Measurements from ENCODE around the gene TMEM117.
"Not testable (repeated sequence)": the region's sequence is repeated elsewhere in the genome, so short reads cannot be mapped to it uniquely, and the experiment has no call there.

The TMEM117 gene

DNA sequence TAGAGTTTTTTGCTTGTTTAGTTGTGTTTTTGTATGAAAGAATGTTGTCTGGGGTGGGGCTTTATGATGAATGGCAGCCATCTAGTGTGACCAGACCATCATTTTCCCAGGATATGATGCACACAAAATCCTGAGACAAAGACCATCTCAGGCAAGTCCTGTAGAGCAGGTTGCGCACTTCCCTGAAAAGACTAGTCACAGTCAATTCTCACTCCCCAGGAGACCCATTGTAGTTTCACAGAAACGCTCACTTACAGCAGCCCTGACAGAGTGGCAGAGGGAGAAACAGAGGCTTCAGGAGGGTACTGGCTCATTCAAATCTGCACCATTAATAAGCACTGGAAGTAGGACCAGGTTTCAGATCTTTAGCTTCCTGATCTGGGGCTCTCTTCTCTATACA, 183.2 kb downstream of the TMEM117 start:
- no peak overlapping the region for H3K4me3 ChIP-seq (ENCODE audit: severe bottlenecking)
- no peak overlapping the region for H3K27ac ChIP-seq (ENCODE audit: poor library complexity, severe bottlenecking)
- DNase-seq (ENCODE audit: low spot score) (no peak), ATAC-seq (ENCODE audit: low read depth) (no peak)
- no peaks in the 10 kb centered on the region for H3K4me1 ChIP-seq (ENCODE audit: insufficient read depth, poor library complexity, severe bottlenecking)
- TF ChIP-seq, protein P1, sequence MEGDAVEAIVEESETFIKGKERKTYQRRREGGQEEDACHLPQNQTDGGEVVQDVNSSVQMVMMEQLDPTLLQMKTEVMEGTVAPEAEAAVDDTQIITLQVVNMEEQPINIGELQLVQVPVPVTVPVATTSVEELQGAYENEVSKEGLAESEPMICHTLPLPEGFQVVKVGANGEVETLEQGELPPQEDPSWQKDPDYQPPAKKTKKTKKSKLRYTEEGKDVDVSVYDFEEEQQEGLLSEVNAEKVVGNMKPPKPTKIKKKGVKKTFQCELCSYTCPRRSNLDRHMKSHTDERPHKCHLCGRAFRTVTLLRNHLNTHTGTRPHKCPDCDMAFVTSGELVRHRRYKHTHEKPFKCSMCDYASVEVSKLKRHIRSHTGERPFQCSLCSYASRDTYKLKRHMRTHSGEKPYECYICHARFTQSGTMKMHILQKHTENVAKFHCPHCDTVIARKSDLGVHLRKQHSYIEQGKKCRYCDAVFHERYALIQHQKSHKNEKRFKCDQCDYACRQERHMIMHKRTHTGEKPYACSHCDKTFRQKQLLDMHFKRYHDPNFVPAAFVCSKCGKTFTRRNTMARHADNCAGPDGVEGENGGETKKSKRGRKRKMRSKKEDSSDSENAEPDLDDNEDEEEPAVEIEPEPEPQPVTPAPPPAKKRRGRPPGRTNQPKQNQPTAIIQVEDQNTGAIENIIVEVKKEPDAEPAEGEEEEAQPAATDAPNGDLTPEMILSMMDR (IDR thresholded peaks at IDR 0.05; ENCODE audit: poor library complexity, severe bottlenecking) = no peak
- H3K36me3 ChIP-seq (ENCODE audit: low read depth) = no peaks in the 10 kb centered on the region
- no peaks in the 10 kb centered on the region for H3K9me3 ChIP-seq (ENCODE audit: severe bottlenecking)
- no peaks in the 10 kb centered on the region for H3K27me3 ChIP-seq (ENCODE audit: insufficient read depth, poor library complexity, severe bottlenecking)

GRCh38 chr12:44020555-44020954, 184.7 kb downstream of the TMEM117 start:
- DNase-seq (ENCODE audit: low spot score) (no peak), ATAC-seq (ENCODE audit: low read depth) (no peak)
- H3K27me3 ChIP-seq (ENCODE audit: insufficient read depth, poor library complexity, severe bottlenecking) = no peaks in the 10 kb centered on the region
- H3K36me3 ChIP-seq (ENCODE audit: low read depth) = no peaks in the 10 kb centered on the region
- H3K4me1 ChIP-seq (ENCODE audit: insufficient read depth, poor library complexity, severe bottlenecking) = no peaks in the 10 kb centered on the region
- no peaks in the 10 kb centered on the region for H3K9me3 ChIP-seq (ENCODE audit: severe bottlenecking)
- H3K4me3 ChIP-seq (ENCODE audit: severe bottlenecking) = no peak overlapping the region
- H3K27ac ChIP-seq (ENCODE audit: poor library complexity, severe bottlenecking) = no peak overlapping the region
- TF ChIP-seq, protein P1 (IDR thresholded peaks at IDR 0.05; ENCODE audit: poor library complexity, severe bottlenecking) = no peak

DNA sequence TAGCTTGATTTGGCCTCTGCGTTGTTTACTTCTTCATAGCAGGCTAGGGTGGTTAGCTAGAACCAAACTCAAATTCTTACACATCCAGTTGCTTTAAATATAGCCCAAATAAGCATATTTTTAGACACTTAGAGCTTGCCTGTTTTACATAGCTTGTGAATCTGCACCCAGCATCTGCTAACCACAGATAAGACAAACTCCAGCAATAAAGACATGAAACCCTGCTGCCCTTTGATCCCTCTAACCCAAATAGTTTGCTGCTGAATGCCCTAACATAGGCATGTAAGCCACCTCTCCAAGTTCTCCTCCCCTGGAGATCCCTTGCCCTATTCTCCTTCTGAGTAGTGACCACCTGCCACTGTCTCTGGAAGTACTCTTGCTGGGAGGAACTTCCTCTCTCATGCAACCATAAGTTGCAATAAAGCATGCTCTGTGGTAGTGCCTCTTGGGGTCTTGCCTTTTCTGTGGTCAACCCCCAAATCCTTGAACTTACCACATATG, 185.6 kb downstream of the TMEM117 start:
- no peaks in the 10 kb centered on the region for H3K9me3 ChIP-seq (ENCODE audit: severe bottlenecking)

DNA sequence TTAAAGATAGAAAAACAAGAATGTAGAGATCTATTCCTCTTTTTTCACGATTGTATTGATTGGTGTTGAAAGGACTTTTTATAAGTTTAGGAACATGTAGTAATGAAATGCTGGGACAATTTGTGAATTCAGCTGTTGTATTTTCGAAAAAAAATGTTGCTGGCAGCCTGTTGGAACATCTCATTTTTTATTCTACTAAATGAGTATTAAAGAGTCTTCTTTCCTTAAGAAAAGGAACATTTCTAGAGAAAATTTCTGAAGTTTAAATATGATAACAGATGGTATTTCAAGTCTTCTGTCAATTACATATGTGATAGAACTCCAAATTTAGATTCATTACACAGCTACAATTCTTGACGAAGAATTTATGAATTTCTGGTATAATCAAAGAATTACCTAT, 189.6 kb downstream of the TMEM117 start:
- Histone ChIP-seq H3K27me3 (ENCODE audit: insufficient read depth, poor library complexity, severe bottlenecking) (no peaks in the 10 kb centered on the region), H3K4me3 (ENCODE audit: severe bottlenecking) (no peak overlapping the region), H3K9me3 (ENCODE audit: severe bottlenecking) (no peaks in the 10 kb centered on the region), H3K27ac (ENCODE audit: poor library complexity, severe bottlenecking) (no peak overlapping the region), H3K4me1 (ENCODE audit: insufficient read depth, poor library complexity, severe bottlenecking) (no peaks in the 10 kb centered on the region), H3K36me3 (ENCODE audit: low read depth) (no peaks in the 10 kb centered on the region)
- TF ChIP-seq, protein P1 (IDR thresholded peaks at IDR 0.05; ENCODE audit: poor library complexity, severe bottlenecking) = no peak
- ATAC-seq (ENCODE audit: low read depth) (no peak), DNase-seq (ENCODE audit: low spot score) (no peak)

More for the DNA sequence above, 185.6 kb downstream of the TMEM117 start:
- TF ChIP-seq, protein P1 (IDR thresholded peaks at IDR 0.05; ENCODE audit: poor library complexity, severe bottlenecking) = no peak
- no peak for DNase-seq (ENCODE audit: low spot score)
- ATAC-seq (ENCODE audit: low read depth) = no peak
- Histone ChIP-seq H3K4me3 (ENCODE audit: severe bottlenecking) (no peak overlapping the region), H3K4me1 (ENCODE audit: insufficient read depth, poor library complexity, severe bottlenecking) (no peaks in the 10 kb centered on the region), H3K27ac (ENCODE audit: poor library complexity, severe bottlenecking) (no peak overlapping the region), H3K27me3 (ENCODE audit: insufficient read depth, poor library complexity, severe bottlenecking) (no peaks in the 10 kb centered on the region), H3K36me3 (ENCODE audit: low read depth) (no peaks in the 10 kb centered on the region)

DNA sequence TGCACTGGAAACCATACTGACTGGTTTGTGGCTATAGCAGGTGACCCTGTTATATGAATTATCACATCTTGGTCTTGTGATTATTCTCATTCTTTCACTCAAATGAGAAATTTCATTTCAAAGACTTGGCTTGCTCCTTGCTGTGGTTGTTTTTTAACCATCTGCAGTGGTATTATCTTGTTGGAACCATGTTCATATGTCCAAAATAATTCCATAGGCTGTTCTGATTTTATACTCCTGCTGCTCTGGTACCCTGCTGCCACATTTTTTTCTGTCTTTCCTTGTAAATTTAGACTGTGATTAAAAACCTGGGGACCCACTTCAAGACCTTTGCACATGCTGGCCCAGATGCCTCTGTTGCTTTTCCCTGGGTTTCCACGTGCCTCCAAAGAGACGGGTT, 190.2 kb downstream of the TMEM117 start:
- Histone ChIP-seq H3K27ac (ENCODE audit: poor library complexity, severe bottlenecking) (no peak overlapping the region), H3K9me3 (ENCODE audit: severe bottlenecking) (no peaks in the 10 kb centered on the region), H3K36me3 (ENCODE audit: low read depth) (no peaks in the 10 kb centered on the region), H3K27me3 (ENCODE audit: insufficient read depth, poor library complexity, severe bottlenecking) (no peaks in the 10 kb centered on the region), H3K4me1 (ENCODE audit: insufficient read depth, poor library complexity, severe bottlenecking) (no peaks in the 10 kb centered on the region), H3K4me3 (ENCODE audit: severe bottlenecking) (no peak overlapping the region)
- ATAC-seq (ENCODE audit: low read depth) = no peak
- no peak for DNase-seq (ENCODE audit: low spot score)
- TF ChIP-seq, protein P1 (IDR thresholded peaks at IDR 0.05; ENCODE audit: poor library complexity, severe bottlenecking) = no peak

- H3K9me3 ChIP-seq (ENCODE audit: severe bottlenecking); H3K4me3 ChIP-seq (ENCODE audit: severe bottlenecking); H3K27ac ChIP-seq (ENCODE audit: poor library complexity, severe bottlenecking); H3K36me3 ChIP-seq (ENCODE audit: low read depth); H3K4me1 ChIP-seq (ENCODE audit: insufficient read depth, poor library complexity, severe bottlenecking); DNase-seq (ENCODE audit: low spot score); H3K27me3 ChIP-seq (ENCODE audit: insufficient read depth, poor library complexity, severe bottlenecking); ATAC-seq (ENCODE audit: low read depth): not testable (repeated sequence)
These were observed 191.0 kb downstream of the TMEM117 start for GRCh38 chr12:44026926-44027325.
